SHP77 (cell line): ENCODE measurements around the gene CCDC92B.
A peak's percentile ranks its signal among the peaks of the same experiment; 100 is the strongest.

ENCODE experiments used
- DNase-seq, 2 experiments: peaks; one replicate each; lab custom pipeline; 2025; lab: John Stamatoyannopoulos, UW

Gene CCDC92B

DNA sequence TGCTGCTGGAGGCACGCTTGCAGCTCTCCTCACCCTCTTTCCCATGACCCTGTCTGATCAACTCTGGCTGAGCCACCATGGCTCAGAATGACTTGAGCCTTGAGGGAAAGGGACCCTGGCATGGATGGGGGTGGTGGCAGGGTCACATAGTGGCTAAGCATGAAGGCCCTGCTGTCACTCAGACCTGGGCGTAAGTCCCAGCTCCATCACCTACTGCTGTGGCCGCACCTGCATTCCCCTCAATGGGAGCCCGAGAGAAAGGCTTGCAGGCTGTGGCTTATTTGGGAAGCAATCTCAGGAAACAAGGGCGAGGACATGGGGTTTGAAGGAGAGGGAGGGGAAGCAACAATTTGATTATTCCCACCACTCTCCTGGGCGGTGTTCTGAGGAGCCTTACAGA lies 29.0 kb upstream of the CCDC92B start:
- DNase-seq = no peak

DNA sequence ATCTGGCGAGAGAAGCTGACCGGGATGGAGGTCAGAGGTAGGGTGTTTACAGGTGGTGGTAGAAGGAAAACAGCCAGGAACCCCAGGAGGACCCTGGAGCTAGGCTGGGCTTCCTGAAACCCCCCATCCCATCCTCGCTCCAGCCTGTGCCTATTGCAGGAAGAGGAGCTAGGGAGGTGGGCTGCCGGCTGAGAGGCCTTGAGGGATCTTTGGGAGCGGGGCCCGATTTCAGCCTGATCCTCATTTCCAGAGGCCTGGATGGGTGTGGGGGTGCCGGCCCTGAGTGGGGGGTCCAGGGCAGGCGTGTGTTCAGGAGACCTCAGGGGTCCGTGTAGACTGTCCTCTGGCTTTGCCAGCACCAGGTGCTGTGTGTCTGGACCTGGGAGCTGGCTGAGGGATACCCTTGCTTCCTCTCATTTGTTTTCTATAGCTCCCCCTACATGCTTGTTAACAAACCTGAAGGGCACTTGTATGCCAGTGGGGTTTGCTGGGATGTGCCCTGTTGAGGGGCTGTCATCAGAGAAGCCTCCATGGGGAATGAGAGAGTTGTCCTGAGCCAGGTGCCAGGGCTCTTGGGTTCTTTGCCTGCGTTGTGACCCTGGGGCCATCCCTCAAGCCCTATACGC lies 27.9 kb upstream of the CCDC92B start:
- peak; percentile 22 to 29 for DNase-seq

DNA sequence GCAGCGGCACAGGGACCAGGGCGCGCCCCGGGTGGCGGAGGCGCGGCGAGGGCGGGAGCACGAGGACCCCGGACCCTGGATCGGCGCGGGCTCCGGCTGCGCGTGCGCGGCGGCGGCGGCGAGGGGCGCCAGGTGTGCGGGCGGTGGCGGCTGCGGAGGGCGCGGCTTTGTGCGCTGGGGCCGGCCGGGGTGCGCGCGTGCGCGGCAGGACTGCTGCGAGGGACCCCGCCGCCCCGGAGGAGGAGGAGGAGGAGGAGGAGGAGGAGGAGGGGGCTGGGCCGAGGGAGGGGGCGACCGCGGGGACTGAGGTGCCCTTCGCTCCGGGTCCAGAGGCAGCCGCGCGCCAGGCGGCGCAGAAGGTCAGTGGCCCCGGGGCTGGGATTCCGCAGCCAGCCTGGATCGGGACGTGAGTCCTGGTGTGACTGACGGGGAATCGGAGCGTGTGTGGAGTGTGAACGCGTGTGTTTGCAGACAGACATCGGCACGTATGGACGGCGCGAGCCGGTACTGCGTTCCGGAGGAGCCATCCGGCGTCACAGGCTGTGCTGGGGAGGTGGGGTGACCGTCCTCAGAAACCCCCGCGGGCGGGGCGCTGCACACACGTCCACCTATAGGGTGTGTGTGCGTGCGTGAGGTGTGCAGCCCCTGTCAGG lies 27.3 kb upstream of the CCDC92B start:
- DNase-seq = peak; percentile 46 to 63

DNA sequence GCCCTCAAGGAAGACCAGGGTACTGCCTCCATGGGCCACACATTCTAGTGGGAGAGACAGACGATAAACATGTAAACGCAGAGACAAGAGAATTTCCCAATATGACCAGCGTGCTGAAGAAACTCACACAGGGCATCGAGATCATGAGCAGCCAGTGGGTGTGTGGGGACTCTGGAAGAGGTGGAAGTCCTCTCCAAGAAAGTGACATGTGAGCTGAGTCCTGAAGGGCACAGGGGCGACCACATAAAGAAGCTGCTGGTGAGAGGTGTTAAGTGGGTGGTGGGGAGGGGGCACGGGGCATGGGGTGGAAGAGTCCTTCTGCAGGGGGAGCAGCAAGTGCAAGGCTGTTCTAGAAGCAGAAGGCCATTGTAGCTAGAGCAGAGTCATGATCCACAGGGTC lies 25.8 kb upstream of the CCDC92B start:
- DNase-seq = no peak

DNA sequence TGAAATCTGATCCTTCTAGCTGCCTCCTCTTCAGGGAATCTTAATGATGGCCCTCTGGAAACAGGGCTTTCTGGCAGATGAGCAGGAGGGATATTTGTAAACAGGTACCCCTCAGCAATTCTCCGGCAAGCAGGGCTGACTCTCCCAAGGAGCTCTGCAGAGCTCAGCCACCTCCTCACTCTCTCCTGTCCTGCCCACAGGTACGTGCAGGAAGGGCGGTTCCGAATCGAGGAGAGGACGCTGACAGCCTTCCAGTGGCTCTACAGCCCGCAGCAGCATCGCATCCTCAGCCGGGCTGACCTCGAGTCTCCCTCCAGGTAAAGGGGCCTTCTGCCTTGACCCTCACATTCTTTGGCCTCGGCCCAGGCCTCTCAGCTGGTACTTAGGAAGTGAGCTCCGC lies 20.7 kb upstream of the CCDC92B start:
- no peak for DNase-seq

DNA sequence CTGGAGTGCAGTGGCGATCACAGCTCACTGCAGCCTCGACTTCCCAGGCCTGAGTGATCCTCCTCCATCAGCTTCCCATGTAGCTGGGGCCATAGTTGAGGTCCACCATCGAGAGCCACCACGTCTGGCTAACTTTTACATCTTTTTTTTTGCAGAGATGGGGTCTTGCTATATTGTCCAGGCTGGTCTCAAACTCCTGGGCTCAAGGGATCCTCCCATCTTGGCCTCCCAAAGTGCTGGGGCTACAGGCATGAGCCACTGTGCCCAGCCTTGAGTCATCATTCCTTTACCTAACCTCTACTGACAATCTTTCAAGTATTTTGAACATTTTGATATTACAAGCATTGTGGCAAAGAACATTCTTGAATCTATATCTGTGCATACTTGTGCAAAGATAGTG lies 9.4 kb upstream of the CCDC92B start:
- no peak for DNase-seq

DNA sequence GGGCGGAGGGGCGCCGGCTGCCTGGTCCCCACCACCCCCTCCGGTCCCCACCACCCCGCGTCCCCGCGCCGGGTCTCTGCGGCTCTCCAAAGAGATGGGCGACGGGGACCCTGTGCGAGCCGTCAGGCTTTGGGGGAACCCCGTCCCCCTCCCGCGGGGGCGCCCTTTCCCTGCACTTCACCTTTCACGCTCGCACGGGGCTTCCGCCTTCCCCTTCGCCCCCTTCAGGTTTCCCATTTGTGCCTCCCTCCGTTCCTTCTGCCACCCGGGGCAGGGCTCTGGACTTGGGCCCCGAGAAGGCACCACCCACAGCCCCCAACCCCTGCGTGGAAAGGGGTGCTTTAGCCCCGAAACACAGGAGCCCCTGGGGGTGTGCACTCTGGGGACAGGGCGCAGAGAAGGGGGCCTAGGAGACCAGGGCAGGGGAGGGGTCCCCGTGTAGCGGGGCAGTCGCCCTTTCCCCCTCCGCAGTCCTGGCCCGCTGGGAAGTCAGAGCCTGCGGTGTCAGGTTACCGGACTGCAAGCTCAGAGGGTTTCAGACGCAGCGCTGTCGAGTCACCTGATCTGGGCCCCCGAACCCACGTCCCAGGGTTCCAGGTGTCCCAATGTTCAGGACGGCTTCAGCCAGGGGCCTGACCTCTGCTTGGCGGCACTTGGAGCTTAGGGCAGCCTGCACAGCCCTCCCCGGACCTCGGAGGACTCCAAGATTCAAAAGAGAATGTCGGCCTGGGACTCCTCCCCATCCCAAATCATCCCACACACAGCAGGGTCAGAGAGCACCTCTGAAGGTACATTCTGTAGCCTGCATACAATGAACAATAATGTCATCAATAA lies 6.7 kb upstream of the CCDC92B start:
- DNase-seq = peak; percentile 46 to 51

DNA sequence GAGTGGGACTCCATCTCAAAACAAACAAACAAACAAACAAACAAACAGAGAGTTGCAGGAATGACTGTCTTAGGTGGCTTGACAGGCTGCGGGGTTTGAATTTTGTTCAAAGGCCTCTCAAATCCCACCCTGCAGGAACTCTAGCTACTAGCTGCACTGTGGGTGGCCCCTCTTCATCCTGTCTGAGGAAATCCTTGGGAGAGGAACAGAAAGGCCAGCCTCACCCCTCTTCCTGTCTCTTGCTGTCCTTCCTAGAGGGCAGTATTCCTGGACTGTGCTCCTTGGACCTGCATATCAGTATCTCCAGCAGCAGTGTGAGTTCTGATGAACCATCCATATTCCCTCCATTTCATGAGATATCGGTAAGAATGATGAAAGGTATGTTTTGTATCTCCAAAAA lies 2.0 kb upstream of the CCDC92B start:
- no peak for DNase-seq

DNA sequence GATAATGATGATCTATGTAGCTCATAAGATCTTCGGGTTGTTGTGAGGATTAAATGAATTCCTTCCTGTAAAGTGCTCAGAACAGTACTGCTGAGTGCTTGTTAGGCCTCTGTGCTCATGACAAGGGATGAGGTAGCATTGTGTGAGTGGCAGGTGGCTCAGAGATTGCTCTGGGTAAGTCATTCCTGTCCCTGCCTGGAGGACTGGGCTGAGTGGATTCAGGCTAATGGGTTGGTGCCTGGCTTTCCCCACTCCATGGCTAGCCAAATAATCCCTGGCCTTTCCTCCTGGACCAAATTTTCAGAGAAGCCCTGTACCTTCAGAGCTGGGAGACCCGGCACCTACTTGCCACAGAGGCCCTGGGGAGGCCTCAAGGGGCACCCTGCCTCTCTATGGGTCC lies 1.3 kb upstream of the CCDC92B start:
- peak; percentile 38 to 67 for DNase-seq

DNA sequence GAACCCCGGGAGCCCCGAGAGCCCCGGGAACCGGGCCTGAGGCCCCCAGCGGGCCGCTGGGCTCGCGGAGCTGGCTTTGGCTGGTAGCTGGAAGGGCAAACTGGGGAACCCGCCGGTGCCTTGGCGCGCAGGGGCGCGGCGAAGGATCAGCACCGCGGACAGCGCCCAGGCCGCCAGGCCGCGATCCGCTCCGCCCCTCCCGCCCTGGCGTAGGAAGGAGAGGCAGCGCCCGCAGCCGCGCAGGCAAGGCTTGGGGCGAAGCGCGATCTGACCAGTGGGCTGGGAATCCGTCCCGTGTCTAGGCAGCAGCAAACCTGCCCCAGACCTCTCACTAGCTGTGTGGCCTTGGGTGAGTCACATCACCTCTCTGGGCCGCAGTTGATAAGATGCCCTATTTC lies 331 bp upstream of the CCDC92B start:
- peak; percentile 60 to 83 for DNase-seq

DNA sequence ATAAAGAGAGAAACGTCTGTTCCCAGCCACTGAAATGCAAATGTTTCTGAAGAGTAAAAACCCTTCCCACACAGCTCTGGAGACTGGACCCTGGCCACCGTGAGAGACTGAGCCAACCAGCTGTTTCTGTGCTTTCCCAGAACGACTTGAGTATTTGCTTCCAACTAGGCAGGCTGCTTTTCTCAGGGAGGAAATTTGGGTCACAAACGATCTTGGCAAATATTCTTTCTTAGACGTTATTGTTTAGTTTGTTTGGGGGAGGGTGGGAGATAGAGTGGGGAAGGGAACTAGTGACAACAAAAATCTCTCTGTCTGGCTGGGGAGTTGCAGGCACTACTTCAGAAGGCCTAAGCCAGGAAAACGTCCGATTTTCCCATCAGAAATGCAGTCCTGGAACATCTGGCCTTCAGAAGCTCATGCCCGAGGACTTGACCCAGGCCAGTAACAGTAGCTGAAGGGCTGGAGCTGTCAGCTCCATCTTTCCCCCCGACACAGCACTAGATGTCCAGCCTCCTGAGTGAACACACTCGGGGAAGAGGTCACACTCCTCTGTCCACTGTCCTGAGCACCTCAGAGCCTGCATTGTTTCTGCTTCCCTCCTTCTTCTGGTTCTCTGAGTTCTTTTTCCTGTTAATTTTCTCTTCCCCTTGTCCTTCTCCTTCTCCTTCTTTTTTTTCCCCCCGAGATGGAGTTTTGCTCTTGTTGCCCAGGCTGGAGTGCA lies 4.0 kb downstream of the CCDC92B start:
- no peak for DNase-seq

DNA sequence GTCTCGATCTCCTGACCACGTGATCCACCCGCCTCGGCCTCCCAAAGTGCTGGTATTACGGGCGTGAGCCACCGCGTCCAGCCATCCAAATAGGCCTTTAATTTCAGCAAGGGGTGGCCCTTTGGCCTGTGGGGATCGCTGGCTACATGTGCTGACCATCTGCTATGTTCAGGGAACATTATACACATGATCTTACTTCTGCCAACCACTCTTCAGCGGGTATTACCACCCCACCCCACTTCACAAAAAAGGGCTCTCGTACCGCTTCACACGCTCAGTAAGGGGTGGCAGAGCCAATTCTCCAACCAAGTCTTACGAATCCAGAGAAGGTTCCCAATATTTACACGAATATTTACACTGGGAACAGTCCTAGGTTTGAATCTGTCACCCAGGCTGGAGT lies 11.8 kb downstream of the CCDC92B start:
- no peak for DNase-seq

DNA sequence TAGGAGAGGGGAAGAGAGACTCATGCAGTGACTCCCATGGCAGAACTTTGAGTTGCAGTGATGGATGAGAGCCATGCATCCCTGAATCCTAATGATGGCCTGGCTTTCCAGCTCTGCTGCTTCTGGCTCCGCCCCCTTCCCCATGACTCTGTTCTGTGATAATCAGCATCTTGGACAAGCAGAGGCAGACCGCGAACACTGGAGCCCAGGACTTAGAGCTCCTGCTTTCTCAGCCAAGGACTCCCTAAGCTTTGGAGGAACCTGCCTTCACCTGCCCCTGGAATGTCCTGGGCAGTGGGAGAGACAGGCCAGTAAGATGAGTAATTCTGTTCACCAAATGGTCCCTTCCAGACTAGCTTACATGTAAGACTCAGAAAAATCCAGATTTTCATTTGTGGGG lies 12.5 kb downstream of the CCDC92B start:
- DNase-seq = no peak

DNA sequence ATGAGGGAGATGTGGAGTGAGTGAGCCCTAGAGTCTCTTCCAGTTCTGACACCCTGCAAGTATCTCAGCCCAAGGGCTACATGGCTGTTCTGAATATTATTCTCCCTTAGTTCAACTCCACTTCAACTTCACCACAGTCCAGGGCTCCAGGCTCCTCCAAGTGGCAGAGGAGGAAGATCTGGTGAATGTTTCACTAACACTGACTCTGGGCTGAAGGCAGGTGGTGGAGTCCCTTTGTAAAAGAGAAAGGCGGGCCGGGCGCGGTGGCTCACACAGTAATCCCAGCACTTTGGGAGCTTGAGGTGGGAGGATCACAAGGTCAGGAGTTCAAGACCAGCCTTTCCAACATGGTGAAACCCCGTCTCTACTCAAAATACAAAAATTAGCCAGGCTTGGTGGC lies 13.6 kb downstream of the CCDC92B start:
- DNase-seq = no peak

DNA sequence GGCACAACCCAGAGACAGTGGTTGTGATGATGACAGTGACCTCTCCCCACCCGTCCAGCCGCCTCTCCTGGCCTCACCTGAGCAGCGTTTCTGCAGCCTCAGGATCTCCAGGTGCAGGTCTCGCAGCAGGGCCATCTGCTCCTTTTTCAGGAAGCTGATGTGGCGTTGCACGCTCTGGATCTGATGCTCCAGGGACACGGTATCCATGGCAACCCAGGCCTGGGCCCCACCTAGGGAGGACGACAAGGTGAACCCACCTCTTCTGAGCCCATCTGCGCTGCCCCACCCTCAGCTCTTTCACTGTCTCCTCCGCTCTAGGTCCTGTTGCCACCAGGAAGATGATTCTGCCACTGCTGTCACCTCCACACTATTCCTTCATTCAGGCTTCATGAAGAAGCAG lies 14.5 kb downstream of the CCDC92B start:
- no peak for DNase-seq

DNA sequence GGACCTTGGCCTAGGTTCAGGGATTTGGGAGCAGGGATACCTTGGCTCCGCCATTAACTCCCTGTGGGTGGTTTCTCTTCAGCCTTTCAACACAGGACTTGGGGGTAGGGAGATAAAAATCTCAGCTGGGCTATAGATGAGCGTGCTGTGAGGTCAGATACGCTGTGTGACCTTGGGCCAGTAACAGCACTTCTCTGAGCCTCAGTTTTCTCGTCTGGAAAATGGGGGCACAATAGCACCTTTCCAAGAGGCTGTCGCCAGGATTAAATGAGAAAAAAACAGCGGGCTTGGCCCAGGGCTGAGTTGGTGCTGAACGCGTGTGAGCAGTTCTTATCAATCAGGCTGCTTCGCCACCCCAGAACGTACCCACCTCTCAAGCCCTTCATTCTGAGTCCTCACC lies 17.6 kb downstream of the CCDC92B start:
- DNase-seq = no peak

DNA sequence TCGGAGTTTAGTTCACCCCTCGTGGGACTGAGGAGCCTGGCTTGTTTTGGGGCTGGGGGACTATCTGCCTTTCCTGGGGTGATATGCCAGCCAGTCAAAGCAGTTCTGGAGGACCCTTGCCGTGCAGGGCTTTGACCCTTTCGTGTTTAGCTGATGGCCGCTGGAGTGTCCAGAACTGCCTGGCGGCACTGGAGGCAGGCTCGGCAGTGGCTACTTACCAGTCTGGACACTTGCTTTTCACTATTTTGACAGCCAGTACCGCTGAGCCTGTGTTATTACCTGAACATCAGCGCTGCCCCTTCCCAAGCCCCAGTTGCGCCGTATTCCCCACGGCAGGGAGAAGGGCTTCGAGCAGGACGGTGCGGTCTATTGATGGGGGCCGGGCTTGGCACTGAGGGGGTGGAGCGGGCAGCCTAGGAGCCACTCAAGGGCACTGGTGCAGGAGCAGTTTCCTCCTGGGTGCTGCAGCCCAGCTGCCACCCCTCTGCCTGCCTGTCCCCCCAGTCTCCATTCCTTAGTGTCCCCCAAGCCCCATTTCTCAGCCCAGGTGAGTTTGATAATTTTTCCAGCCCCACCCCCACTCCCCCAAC lies 18.6 kb downstream of the CCDC92B start:
- no peak for DNase-seq

DNA sequence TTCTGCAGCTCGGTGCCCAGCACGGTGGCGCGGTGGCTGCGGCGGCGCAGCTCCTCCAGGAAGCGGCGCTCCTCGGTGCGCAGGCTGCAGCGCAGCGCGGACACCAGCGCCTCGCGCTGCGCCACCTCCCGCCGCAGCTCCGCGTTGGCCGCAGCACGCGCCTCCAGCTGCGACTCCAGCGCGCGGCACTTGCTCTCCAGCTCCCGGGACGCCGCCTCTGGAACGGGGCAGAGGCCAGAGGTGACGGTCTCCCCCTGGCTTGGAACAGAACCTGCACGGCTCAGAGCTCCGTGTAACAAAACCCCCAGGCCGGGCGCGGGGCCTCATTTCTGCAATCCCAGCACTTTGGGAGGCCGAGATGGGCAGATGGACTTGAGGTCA lies 24.7 kb downstream of the CCDC92B start:
- DNase-seq = no peak

DNA sequence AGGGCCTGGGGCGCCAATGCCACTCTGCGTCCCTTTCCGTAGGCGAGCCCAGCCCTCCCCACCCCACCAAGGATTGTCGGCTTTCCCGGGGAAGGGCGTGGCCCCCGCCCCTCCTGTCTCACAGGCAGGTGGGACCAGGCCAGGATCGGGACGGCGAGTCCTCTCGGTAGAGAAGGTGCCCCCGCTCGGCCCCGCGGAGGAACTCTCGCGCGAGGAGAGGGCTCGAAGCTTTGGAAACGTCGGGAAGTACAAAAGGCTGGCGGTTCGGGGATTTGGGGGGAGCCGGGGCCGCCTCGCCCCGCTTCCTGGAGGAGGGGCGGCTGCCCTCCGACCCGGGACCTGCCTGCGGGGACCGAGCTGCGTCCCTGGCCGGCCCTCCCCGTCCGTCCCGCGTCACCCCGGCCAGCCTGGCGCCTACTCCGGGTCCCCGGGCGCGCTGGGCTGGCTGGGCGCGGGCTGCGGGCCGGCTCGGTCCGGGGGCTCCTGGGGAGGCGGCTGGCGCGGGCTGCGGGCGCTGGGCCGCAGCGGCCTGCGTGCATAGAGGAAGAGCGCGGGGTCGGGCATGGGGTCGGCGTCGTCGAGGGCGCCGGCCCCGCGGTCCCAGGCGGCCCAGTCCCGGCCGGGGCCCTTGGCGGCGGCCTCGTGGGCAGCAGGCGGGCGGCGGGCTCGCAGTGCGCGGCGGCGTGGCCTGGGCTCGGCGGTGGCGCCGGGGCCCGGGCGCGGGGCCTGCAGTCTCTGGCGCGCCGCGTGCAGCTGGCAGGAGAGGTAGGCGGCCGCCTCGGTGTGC lies 25.3 kb downstream of the CCDC92B start:
- DNase-seq = no peak

DNA sequence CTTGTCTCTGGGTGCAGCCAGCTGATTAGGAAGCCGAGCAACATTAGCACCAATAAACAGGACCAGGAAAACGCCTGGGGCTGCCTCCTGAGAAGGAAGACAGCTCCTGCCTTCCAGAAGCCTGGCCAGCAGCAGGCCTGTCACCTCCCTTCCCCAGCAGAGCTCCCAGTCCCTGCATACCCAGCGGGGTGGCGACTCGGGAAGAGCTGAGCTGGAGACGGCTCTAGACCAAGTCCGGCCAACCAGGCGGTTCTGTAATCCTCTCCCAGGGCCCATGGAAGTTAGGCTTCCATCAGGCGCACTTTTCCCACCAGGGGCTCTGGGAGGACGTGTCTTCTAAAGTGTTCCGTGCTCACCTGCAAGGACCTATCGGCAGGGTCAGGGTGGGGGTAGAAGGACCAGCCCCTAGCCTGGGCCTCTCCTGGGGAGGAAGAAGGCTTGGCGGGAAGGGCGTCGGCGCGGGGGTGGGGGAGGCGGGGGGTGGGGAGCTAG lies 25.9 kb downstream of the CCDC92B start:
- DNase-seq = no peak

DNA sequence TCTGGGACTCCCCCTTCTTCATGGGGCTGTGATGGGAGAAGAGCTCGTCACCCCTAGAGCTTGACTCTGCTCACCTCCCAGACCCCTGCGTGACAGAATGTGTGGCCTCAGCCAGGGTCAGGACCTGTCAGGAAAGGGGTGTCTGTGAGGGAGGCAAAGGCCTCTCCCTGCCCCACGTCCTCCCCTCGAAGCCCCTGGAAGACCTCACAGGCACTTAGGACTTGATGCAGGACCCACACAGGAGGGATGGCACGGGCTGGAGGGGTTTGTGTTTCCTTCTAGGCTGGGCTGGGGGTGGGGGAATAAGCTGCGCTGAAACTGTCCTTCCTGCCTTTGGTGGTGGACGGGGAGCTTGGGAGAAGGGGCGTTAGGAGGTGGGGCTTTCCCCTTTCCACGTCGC lies 26.8 kb downstream of the CCDC92B start:
- DNase-seq = no peak
